HepG2 (cell line): ENCODE measurements around the gene NOL4L. TPM values are rescaled to one million over a fixed set of nuclear protein-coding genes. Genes with fewer than 3 reads are reported as not detected.

ENCODE experiments used
- BRF2 ChIP-seq: sonication (generic); formaldehyde crosslinking; IDR thresholded peaks from 2 replicates; pipeline ENCODE4 v1.8.1; 2022; ENCODE audit warnings: mild to moderate bottlenecking, missing genetic modification reagents
- GABPB1 ChIP-seq: IDR thresholded peaks from 2 replicates; pipeline ENCODE4 v1.6.1; 2016; ENCODE audit warnings: mild to moderate bottlenecking, missing genetic modification reagents, moderate library complexity, missing compliant biosample characterization
- MYPOP ChIP-seq: sonication (generic); formaldehyde crosslinking; IDR thresholded peaks from 2 replicates; pipeline ENCODE4 v1.8.1; 2023; ENCODE audit warnings: mild to moderate bottlenecking, moderate library complexity, missing genetic modification reagents
- RNF2 ChIP-seq: fragments of 450-650 bp; conservative IDR thresholded peaks from 2 replicates; pipeline ENCODE4 v1.6.1; 2016; ENCODE audit warnings: low read depth
- SATB2 ChIP-seq: sonication (generic); formaldehyde crosslinking; IDR thresholded peaks from 2 replicates; pipeline ENCODE4 v1.5.0; 2020; ENCODE audit warnings: missing genetic modification reagents
- TRAFD1 ChIP-seq: sonication (generic); formaldehyde crosslinking; IDR thresholded peaks from 2 replicates; pipeline ENCODE4 v1.5.1; 2020; ENCODE audit warnings: missing genetic modification reagents, mild to moderate bottlenecking, borderline replicate concordance
- ZBTB7B ChIP-seq: sonication (generic); formaldehyde crosslinking; IDR thresholded peaks from 2 replicates; pipeline ENCODE4 v1.4.0; 2020; ENCODE audit warnings: missing genetic modification reagents
- ZEB1 ChIP-seq: IDR thresholded peaks from 2 replicates; pipeline ENCODE4 v1.6.1; 2012; ENCODE audit warnings: mild to moderate bottlenecking, low read depth, inconsistent platforms; ENCODE audit not compliant: insufficient replicate concordance
- ZFP36L1 ChIP-seq: sonication (generic); formaldehyde crosslinking; IDR thresholded peaks from 2 replicates; pipeline ENCODE4 v1.8.0; 2022; ENCODE audit warnings: mild to moderate bottlenecking, missing genetic modification reagents, moderate library complexity
- ZNF24 ChIP-seq: fragments of 450-650 bp; IDR thresholded peaks from 2 replicates; pipeline ENCODE4 v1.6.1; 2017; ENCODE audit warnings: antibody characterized with exemption, mild to moderate bottlenecking
- ZNF431 ChIP-seq: sonication (generic); formaldehyde crosslinking; IDR thresholded peaks from 2 replicates; pipeline ENCODE4 v1.9.0; 2022; ENCODE audit warnings: missing genetic modification reagents, low read depth, mild to moderate bottlenecking, borderline replicate concordance
- ZNF607 ChIP-seq: sonication (generic); formaldehyde crosslinking; IDR thresholded peaks from 2 replicates; pipeline ENCODE4 v1.5.1; 2020; ENCODE audit warnings: missing genetic modification reagents, mild to moderate bottlenecking, borderline replicate concordance
- polyA plus RNA-seq, 8 experiments: library from polyadenylated mRNA; depleted of rRNA in 3 of 8; stranded (reverse) in 7 of 8; unstranded in 1 of 8; fragments of >200 nt; fragmentation: Illumina TruSeq in 4 of 8; extraction: Trizol in 4 of 8; gene quantifications; 2 replicates each; pipeline versions ENCODE4 v1.2.1 to v1.2.3, GENCODE V29; 2011 to 2016; ENCODE audit warnings: low read depth in 4 of 8, missing spikeins in 1 of 8, mixed read lengths in 1 of 8; ENCODE audit not compliant: insufficient read depth in 1 of 8
- total RNA-seq, 5 experiments: library from RNA; depleted of rRNA; stranded (reverse); fragments of >200 nt; fragmentation: Illumina TruSeq; extraction: Trizol; gene quantifications; 2 replicates each; pipeline ENCODE4 v1.2.3, GENCODE V29; 2016; ENCODE audit warnings: low read depth in 1 of 5
- TF ChIP-seq, protein P1 (sequence below): sonication (generic); formaldehyde crosslinking; IDR thresholded peaks from 2 replicates; pipeline ENCODE4 v1.4.0; 2020; ENCODE audit warnings: missing genetic modification reagents
- TF ChIP-seq, protein P2 (sequence below): sonication (generic); formaldehyde crosslinking; IDR thresholded peaks from 2 replicates; pipeline ENCODE4 v1.4.0; 2020; ENCODE audit warnings: missing genetic modification reagents
- TF ChIP-seq, protein P3 (sequence below): sonication (generic); formaldehyde crosslinking; IDR thresholded peaks from 2 replicates; pipeline ENCODE4 v1.4.0; 2020; ENCODE audit warnings: missing genetic modification reagents, low read depth, mild to moderate bottlenecking, borderline replicate concordance

The NOL4L gene
- total and polyA plus RNA-seq, 2 of the 13 experiments (the other 11 are each of a cell fraction or from before 2014, with no cell fraction given), result 16.6 to 35.4 TPM

- TF ChIP-seq MYPOP, result peak; percentile 70
- TF ChIP-seq GABPB1 (CRISPR knock-in tag), result peak; percentile 76; the same call in 1 of the 2 replicates
- peak; percentile 94 for TF ChIP-seq ZNF607 (CRISPR knock-in tag)
- no peak for TF ChIP-seq TRAFD1 (CRISPR knock-in tag)
- peak; percentile 95 for TF ChIP-seq ZBTB7B (CRISPR knock-in tag)
- TF ChIP-seq ZNF431 (CRISPR knock-in tag), result no peak
- TF ChIP-seq, protein P1, sequence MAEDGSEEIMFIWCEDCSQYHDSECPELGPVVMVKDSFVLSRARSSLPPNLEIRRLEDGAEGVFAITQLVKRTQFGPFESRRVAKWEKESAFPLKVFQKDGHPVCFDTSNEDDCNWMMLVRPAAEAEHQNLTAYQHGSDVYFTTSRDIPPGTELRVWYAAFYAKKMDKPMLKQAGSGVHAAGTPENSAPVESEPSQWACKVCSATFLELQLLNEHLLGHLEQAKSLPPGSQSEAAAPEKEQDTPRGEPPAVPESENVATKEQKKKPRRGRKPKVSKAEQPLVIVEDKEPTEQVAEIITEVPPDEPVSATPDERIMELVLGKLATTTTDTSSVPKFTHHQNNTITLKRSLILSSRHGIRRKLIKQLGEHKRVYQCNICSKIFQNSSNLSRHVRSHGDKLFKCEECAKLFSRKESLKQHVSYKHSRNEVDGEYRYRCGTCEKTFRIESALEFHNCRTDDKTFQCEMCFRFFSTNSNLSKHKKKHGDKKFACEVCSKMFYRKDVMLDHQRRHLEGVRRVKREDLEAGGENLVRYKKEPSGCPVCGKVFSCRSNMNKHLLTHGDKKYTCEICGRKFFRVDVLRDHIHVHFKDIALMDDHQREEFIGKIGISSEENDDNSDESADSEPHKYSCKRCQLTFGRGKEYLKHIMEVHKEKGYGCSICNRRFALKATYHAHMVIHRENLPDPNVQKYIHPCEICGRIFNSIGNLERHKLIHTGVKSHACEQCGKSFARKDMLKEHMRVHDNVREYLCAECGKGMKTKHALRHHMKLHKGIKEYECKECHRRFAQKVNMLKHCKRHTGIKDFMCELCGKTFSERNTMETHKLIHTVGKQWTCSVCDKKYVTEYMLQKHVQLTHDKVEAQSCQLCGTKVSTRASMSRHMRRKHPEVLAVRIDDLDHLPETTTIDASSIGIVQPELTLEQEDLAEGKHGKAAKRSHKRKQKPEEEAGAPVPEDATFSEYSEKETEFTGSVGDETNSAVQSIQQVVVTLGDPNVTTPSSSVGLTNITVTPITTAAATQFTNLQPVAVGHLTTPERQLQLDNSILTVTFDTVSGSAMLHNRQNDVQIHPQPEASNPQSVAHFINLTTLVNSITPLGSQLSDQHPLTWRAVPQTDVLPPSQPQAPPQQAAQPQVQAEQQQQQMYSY (CRISPR knock-in tag), result peak; percentile 53
- peak; percentile 58 for TF ChIP-seq BRF2 (CRISPR knock-in tag)
- TF ChIP-seq SATB2 (CRISPR knock-in tag), result peak; percentile 81; the same call in 1 of the 2 replicates
- TF ChIP-seq, protein P2, sequence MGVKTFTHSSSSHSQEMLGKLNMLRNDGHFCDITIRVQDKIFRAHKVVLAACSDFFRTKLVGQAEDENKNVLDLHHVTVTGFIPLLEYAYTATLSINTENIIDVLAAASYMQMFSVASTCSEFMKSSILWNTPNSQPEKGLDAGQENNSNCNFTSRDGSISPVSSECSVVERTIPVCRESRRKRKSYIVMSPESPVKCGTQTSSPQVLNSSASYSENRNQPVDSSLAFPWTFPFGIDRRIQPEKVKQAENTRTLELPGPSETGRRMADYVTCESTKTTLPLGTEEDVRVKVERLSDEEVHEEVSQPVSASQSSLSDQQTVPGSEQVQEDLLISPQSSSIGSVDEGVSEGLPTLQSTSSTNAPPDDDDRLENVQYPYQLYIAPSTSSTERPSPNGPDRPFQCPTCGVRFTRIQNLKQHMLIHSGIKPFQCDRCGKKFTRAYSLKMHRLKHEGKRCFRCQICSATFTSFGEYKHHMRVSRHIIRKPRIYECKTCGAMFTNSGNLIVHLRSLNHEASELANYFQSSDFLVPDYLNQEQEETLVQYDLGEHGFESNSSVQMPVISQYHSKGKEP, result 0 out of 2 replicates have a peak, but pooled peaks have one; percentile 5
- peak; percentile 79 for TF ChIP-seq ZEB1
- TF ChIP-seq RNF2, result peak; percentile 75; the same call in 1 of the 2 replicates
- TF ChIP-seq ZFP36L1 (CRISPR knock-in tag), result no peak
- no peak for TF ChIP-seq ZNF24
- TF ChIP-seq, protein P3, sequence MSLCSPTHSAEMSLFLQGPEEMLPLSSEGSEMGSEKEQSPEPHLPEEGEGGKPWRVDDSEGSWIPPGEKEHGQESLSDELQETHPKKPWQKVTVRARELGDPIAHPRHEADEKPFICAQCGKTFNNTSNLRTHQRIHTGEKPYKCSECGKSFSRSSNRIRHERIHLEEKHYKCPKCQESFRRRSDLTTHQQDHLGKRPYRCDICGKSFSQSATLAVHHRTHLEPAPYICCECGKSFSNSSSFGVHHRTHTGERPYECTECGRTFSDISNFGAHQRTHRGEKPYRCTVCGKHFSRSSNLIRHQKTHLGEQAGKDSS, result peak; percentile 71; the same call in 1 of the 2 replicates
These were observed 109.9 kb downstream of the NOL4L start (continued) for GRCh38 chr20:32474967-32475811.
